DOHH2 (cell line): ENCODE data around the gene MBTPS1.

Experiments used
- EZH2phosphoT487 ChIP-seq: fragments of 200-600 bp; sonication (generic); IDR thresholded peaks from 2 replicates; pipeline ENCODE4 v1.6.1; 2017; ENCODE audit warnings: borderline replicate concordance, mild to moderate bottlenecking, antibody characterized with exemption, low read length, moderate library complexity, mixed read lengths
- TF ChIP-seq, protein P1 (sequence below): fragments of 200-600 bp; sonication (generic); IDR thresholded peaks from one replicate; pipeline ENCODE4 v1.5.1; 2014; ENCODE audit warnings: antibody characterized with exemption, mild to moderate bottlenecking, low read depth, low read length; ENCODE audit not compliant: poor library complexity, severe bottlenecking

DNA sequence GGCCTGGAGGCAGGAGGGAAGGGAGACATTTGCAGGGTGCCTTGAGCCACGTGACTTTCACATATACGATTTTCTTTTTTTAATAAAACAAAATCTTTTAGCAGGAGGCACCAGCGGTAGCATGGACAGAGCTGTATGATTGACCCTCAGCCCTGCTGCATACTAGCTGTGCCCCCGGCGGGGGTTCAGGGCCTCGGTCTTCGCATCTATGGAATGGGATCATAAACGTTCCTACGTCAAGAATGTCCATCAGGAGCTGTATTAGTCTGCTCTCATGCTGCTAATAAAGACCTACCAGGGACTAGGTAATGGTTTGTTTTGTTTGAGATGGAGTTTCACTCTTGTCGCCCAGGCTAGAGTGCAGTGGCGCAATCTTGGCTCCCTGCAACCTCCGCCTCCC lies 101.3 kb downstream of the MBTPS1 start:
- TF ChIP-seq, protein P1, sequence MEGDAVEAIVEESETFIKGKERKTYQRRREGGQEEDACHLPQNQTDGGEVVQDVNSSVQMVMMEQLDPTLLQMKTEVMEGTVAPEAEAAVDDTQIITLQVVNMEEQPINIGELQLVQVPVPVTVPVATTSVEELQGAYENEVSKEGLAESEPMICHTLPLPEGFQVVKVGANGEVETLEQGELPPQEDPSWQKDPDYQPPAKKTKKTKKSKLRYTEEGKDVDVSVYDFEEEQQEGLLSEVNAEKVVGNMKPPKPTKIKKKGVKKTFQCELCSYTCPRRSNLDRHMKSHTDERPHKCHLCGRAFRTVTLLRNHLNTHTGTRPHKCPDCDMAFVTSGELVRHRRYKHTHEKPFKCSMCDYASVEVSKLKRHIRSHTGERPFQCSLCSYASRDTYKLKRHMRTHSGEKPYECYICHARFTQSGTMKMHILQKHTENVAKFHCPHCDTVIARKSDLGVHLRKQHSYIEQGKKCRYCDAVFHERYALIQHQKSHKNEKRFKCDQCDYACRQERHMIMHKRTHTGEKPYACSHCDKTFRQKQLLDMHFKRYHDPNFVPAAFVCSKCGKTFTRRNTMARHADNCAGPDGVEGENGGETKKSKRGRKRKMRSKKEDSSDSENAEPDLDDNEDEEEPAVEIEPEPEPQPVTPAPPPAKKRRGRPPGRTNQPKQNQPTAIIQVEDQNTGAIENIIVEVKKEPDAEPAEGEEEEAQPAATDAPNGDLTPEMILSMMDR, result no peak
- TF ChIP-seq EZH2phosphoT487, result no peak
